Measurements from ENCODE around the gene CAMSAP1. TPM values are rescaled to one million over a fixed set of nuclear protein-coding genes. Genes with fewer than 3 reads are reported as not detected.

Gene CAMSAP1
- polyA plus RNA-seq, 3 donors = 0.71 to 9.0 (median 0.75) TPM

- Mint-ChIP-seq H3K36me3 (peaks cover 47 to 48% of the 10 kb centered on the region in 2 donors), H3K9me3 (peaks cover 0 to 3% (median 0%) of the 10 kb centered on the region in 7 donors), H3K4me3 (no peak overlapping the region), H3K27me3 (ENCODE audit: low read depth in 3 of 3) (peaks cover 0 to 4% (median 0%) of the 10 kb centered on the region in 3 donors), H3K27ac (no peak overlapping the region), H3K4me1 (no peaks in the 10 kb centered on the region)
- Histone ChIP-seq H3K27me3 (ENCODE audit: control insufficient read depth in 2 of 2, insufficient read depth in 2 of 2, low read length in 2 of 2) (no peaks in the 10 kb centered on the region), H3K4me1 (ENCODE audit: control insufficient read depth in 1 of 2, insufficient read depth in 2 of 2, low read length in 2 of 2) (no peaks in the 10 kb centered on the region), H3K36me3 (replicated peaks in 1 of 2; ENCODE audit: control insufficient read depth in 1 of 2, insufficient read depth in 2 of 2, low read length in 2 of 2) (peaks cover 40 to 54% of the 10 kb centered on the region in 2 donors), H3K9me3 (replicated peaks in 1 of 2; ENCODE audit: control insufficient read depth in 1 of 2, insufficient read depth in 1 of 2, low read length in 2 of 2) (no peaks in the 10 kb centered on the region), H3K4me3 (replicated peaks in 1 of 3; ENCODE audit: low read depth in 2 of 3, low read length in 3 of 3) (no peak overlapping the region), H3K4me2 (replicated peaks; ENCODE audit: extremely low read depth, low read length, poor library complexity, severe bottlenecking) (no peak overlapping the region), H3K9ac (ENCODE audit: insufficient read depth, low read length, poor library complexity, severe bottlenecking) (no peak overlapping the region), H4K20me1 (ENCODE audit: insufficient read depth, low read length) (no peaks in the 10 kb centered on the region), H2AFZ (ENCODE audit: insufficient read depth, low read depth, low read length, poor library complexity, severe bottlenecking) (no peak overlapping the region), H3K27ac (ENCODE audit: low read depth in 1 of 2, low read length in 2 of 2) (no peak overlapping the region), H3K79me2 (ENCODE audit: insufficient read depth, low read length) (no peaks in the 10 kb centered on the region)
- intact Hi-C loops (cut with micrococcal nuclease) = no loop called here
- no peak for TF ChIP-seq CTCF (IDR thresholded peaks at IDR 0.05)
- WGBS (ENCODE audit: insufficient coverage) = 96% methylated on average over 7 of the region's 10 CpGs
- DNase-seq = no peak
Observed at GRCh38 chr9:135809166-135809565, 98.2 kb downstream of the CAMSAP1 start.

GRCh38 chr9:135805422-135806022, 101.8 kb downstream of the CAMSAP1 start:
- WGBS (ENCODE audit: insufficient coverage) = 57% methylated on average over 18 of the region's 22 CpGs
- H3K4me1 Mint-ChIP-seq = no peaks in the 10 kb centered on the region
- Histone ChIP-seq H3K4me2 (replicated peaks; ENCODE audit: extremely low read depth, low read length, poor library complexity, severe bottlenecking) (no peak overlapping the region), H3K9me3 (replicated peaks in 1 of 2; ENCODE audit: control insufficient read depth in 1 of 2, insufficient read depth in 1 of 2, low read length in 2 of 2) (no peaks in the 10 kb centered on the region), H3K36me3 (replicated peaks in 1 of 2; ENCODE audit: control insufficient read depth in 1 of 2, insufficient read depth in 2 of 2, low read length in 2 of 2) (peaks cover 9 to 18% of the 10 kb centered on the region in 2 donors), H3K27ac (ENCODE audit: low read depth in 1 of 2, low read length in 2 of 2) (no peak overlapping the region), H3K4me1 (ENCODE audit: control insufficient read depth in 1 of 2, insufficient read depth in 2 of 2, low read length in 2 of 2) (no peaks in the 10 kb centered on the region), H4K20me1 (ENCODE audit: insufficient read depth, low read length) (no peaks in the 10 kb centered on the region), H3K79me2 (ENCODE audit: insufficient read depth, low read length) (no peaks in the 10 kb centered on the region), H3K27me3 (ENCODE audit: control insufficient read depth in 2 of 2, insufficient read depth in 2 of 2, low read length in 2 of 2) (no peaks in the 10 kb centered on the region), H2AFZ (ENCODE audit: insufficient read depth, low read depth, low read length, poor library complexity, severe bottlenecking) (no peak overlapping the region), H3K4me3 (replicated peaks in 1 of 3; ENCODE audit: low read depth in 2 of 3, low read length in 3 of 3) (no peak overlapping the region), H3K9ac (ENCODE audit: insufficient read depth, low read length, poor library complexity, severe bottlenecking) (no peak overlapping the region)
- H3K36me3 Mint-ChIP-seq = peaks cover 11 to 12% of the 10 kb centered on the region in 2 donors
- peaks cover 0 to 8% (median 0%) of the 10 kb centered on the region in 7 donors for H3K9me3 Mint-ChIP-seq
- DNase-seq = no peak
- intact Hi-C loops (cut with micrococcal nuclease) = no loop called here
- no peak overlapping the region for H3K4me3 Mint-ChIP-seq
- peaks cover 0 to 8% (median 0%) of the 10 kb centered on the region in 3 donors for H3K27me3 Mint-ChIP-seq (ENCODE audit: low read depth in 3 of 3)
- H3K27ac Mint-ChIP-seq = no peak overlapping the region
- TF ChIP-seq CTCF (IDR thresholded peaks at IDR 0.05) = no peak

Measured in CD14-positive monocyte (primary cell).